ENCODE measurements around the gene BEND5.

Gene BEND5

GRCh38 chr1:48765335-48765734 lies 11.4 kb downstream of the BEND5 start:
- DNase-seq (ENCODE audit: low spot score), result no peak

GRCh38 chr1:48761986-48762385 lies 14.7 kb downstream of the BEND5 start:
- no peak for DNase-seq (ENCODE audit: low spot score)

- DNase-seq (ENCODE audit: low spot score), result no peak
Observed at GRCh38 chr1:48761411-48761810, 15.3 kb downstream of the BEND5 start.

GRCh38 chr1:48760857-48761256 lies 15.8 kb downstream of the BEND5 start:
- DNase-seq (ENCODE audit: low spot score), result no peak

GRCh38 chr1:48758976-48759375 lies 17.7 kb downstream of the BEND5 start:
- DNase-seq (ENCODE audit: low spot score), result no peak

GRCh38 chr1:48757363-48757762 lies 19.3 kb downstream of the BEND5 start:
- DNase-seq (ENCODE audit: low spot score), result no peak

- DNase-seq (ENCODE audit: low spot score), result no peak
Observed at GRCh38 chr1:48756683-48757316, 19.9 kb downstream of the BEND5 start.

GRCh38 chr1:48753293-48753692 lies 23.4 kb downstream of the BEND5 start:
- DNase-seq (ENCODE audit: low spot score), result no peak

GRCh38 chr1:48750109-48750508 lies 26.6 kb downstream of the BEND5 start:
- DNase-seq (ENCODE audit: low spot score), result no peak

- DNase-seq (ENCODE audit: low spot score), result no peak
Observed at GRCh38 chr1:48749068-48749467, 27.6 kb downstream of the BEND5 start.

GRCh38 chr1:48746906-48747305 lies 29.8 kb downstream of the BEND5 start:
- DNase-seq (ENCODE audit: low spot score), result no peak

- DNase-seq (ENCODE audit: low spot score), result no peak
Observed at GRCh38 chr1:48744032-48744431, 32.7 kb downstream of the BEND5 start.

GRCh38 chr1:48743480-48743879 lies 33.2 kb downstream of the BEND5 start:
- DNase-seq (ENCODE audit: low spot score), result no peak

- DNase-seq (ENCODE audit: low spot score), result no peak
Observed at GRCh38 chr1:48741380-48741779, 35.3 kb downstream of the BEND5 start.

- DNase-seq (ENCODE audit: low spot score), result no peak
Observed at GRCh38 chr1:48740621-48741020, 36.1 kb downstream of the BEND5 start.

- DNase-seq (ENCODE audit: low spot score), result no peak
Observed at GRCh38 chr1:48739091-48739490, 37.6 kb downstream of the BEND5 start.

GRCh38 chr1:48738356-48738755 lies 38.3 kb downstream of the BEND5 start:
- DNase-seq (ENCODE audit: low spot score), result no peak

GRCh38 chr1:48735796-48736195 lies 40.9 kb downstream of the BEND5 start:
- DNase-seq (ENCODE audit: low spot score), result no peak

- no peak for DNase-seq (ENCODE audit: low spot score)
Observed at GRCh38 chr1:48730164-48730910, 46.4 kb downstream of the BEND5 start.

GRCh38 chr1:48728584-48728983 lies 48.1 kb downstream of the BEND5 start:
- no peak for DNase-seq (ENCODE audit: low spot score)

- DNase-seq (ENCODE audit: low spot score), result no peak
Observed at GRCh38 chr1:48726557-48727215, 50.0 kb downstream of the BEND5 start.

- DNase-seq (ENCODE audit: low spot score), result no peak
Observed at GRCh38 chr1:48726139-48726538, 50.6 kb downstream of the BEND5 start.

- DNase-seq (ENCODE audit: low spot score), result no peak
Observed at GRCh38 chr1:48725341-48726046, 51.2 kb downstream of the BEND5 start.
